H1 (cell line): Measurements from ENCODE around the gene COL5A1. TPM values are rescaled to one million over a fixed set of nuclear protein-coding genes. Genes with fewer than 3 reads are reported as not detected.

Source experiments
- CTCF ChIA-PET: fragments of 300-600 bp; sonication (Branson Sonifier 250); formaldehyde crosslinking; loops from one replicate; lab custom pipeline; 2021; ENCODE audit not compliant: partially characterized antibody; lab: Charles Lee
- POLR2A ChIA-PET: fragments of 300-600 bp; sonication (Branson Sonifier 250); formaldehyde crosslinking; loops from one replicate; lab custom pipeline; 2021; ENCODE audit warnings: inconsistent platforms; ENCODE audit not compliant: partially characterized antibody; lab: Charles Lee
- DNase-seq, 2 experiments: peaks; one replicate each; pipeline versions ENCODE4 v3.0.0 to v3.0.0-alpha.2; 2010 to 2022; ENCODE audit warnings: low spot score in 2 of 2, low read depth in 1 of 2, mixed read lengths in 1 of 2
- FAIRE-seq: peaks from 2 replicates; lab custom pipeline; 2011; peaks lifted over from hg19 to GRCh38; lab: Jason Lieb, UNC
- H2AFZ ChIP-seq: 2 replicates; pipeline ENCODE4 v1.8.1; 2012; ENCODE audit warnings: low read length, inconsistent platforms
- H2AK5ac ChIP-seq: 2 replicates; pipeline ENCODE4 v1.6.1; 2013; ENCODE audit warnings: low read depth, low read length
- H2BK120ac ChIP-seq: replicated peaks from 2 replicates; pipeline ENCODE3; 2013; ENCODE audit warnings: low read depth, low read length, inconsistent platforms
- H2BK12ac ChIP-seq: 2 replicates; pipeline ENCODE4 v1.6.1; 2013; ENCODE audit warnings: low read depth, low read length
- H2BK15ac ChIP-seq: 2 replicates; pipeline ENCODE4 v1.6.1; 2013; ENCODE audit warnings: low read length
- H2BK20ac ChIP-seq: 2 replicates; pipeline ENCODE4 v1.6.1; 2013; ENCODE audit warnings: low read length
- H2BK5ac ChIP-seq: 2 replicates; pipeline ENCODE4 v1.6.1; 2013; ENCODE audit warnings: low read depth, low read length
- H3K14ac ChIP-seq: 2 replicates; pipeline ENCODE4 v1.6.1; 2013; ENCODE audit warnings: inconsistent platforms; ENCODE audit not compliant: insufficient read length
- H3K18ac ChIP-seq: 2 replicates; pipeline ENCODE4 v1.6.1; 2013; ENCODE audit warnings: low read length; ENCODE audit errors: extremely low read depth
- H3K23ac ChIP-seq: 2 replicates; pipeline ENCODE4 v1.6.1; 2013; ENCODE audit warnings: inconsistent platforms; ENCODE audit not compliant: insufficient read length
- H3K23me2 ChIP-seq: 2 replicates; pipeline ENCODE4 v1.6.1; 2013; ENCODE audit warnings: low read depth, low read length
- H3K27ac ChIP-seq: 2 replicates; pipeline ENCODE4 v1.6.1; 2011; ENCODE audit warnings: low read depth, low read length, inconsistent platforms
- H3K27me3 ChIP-seq, 4 experiments: replicated peaks in 1 of 4; 1 replicate in 1 of 4; 2 replicates in 3 of 4; pipeline versions ENCODE4 v1.6.1 to v1.8.1; 2011 to 2013; ENCODE audit warnings: low read length in 3 of 4, mild to moderate bottlenecking in 3 of 4, inconsistent platforms in 2 of 4, mixed read lengths in 2 of 4, moderate library complexity in 1 of 4; ENCODE audit not compliant: control insufficient read depth in 3 of 4, insufficient read depth in 3 of 4; ENCODE audit errors: extremely low read depth in 1 of 4
- H3K36me3 ChIP-seq, 4 experiments: 2 replicates each; pipeline versions ENCODE4 v1.6.1 to v1.8.1; 2011 to 2013; ENCODE audit warnings: mild to moderate bottlenecking in 4 of 4, low read length in 3 of 4, moderate library complexity in 2 of 4, control low read depth in 1 of 4, inconsistent platforms in 1 of 4; ENCODE audit not compliant: insufficient read depth in 4 of 4, control insufficient read depth in 2 of 4
- H3K4ac ChIP-seq: replicated peaks from 2 replicates; pipeline ENCODE3; 2013; ENCODE audit warnings: low read length, low read depth, mixed read lengths, inconsistent platforms; ENCODE audit not compliant: insufficient read length
- H3K4me1 ChIP-seq, 4 experiments: replicated peaks in 1 of 4; 1 replicate in 1 of 4; 2 replicates in 3 of 4; pipeline versions ENCODE4 v1.6.1 to v1.8.1; 2011 to 2013; ENCODE audit warnings: low read length in 3 of 4, inconsistent platforms in 2 of 4, mixed read lengths in 1 of 4; ENCODE audit not compliant: insufficient read depth in 4 of 4, control insufficient read depth in 3 of 4
- H3K4me2 ChIP-seq, 2 experiments: 2 replicates each; pipeline versions ENCODE4 v1.6.1 to v1.8.1; 2011 to 2013; ENCODE audit warnings: low read depth in 2 of 2, low read length in 2 of 2, control low read depth in 1 of 2, inconsistent platforms in 1 of 2, mild to moderate bottlenecking in 1 of 2; ENCODE audit not compliant: insufficient read depth in 1 of 2
- H3K4me3 ChIP-seq, 4 experiments: fragments of 200-600, 300-600 bp in 1 of 4; sonication (generic), shearing (Covaris generic), sonication (Bioruptor Twin) in 1 of 4; 2 replicates each; pipeline versions ENCODE4 v1.5.1 to v1.8.1; 2011 to 2016; ENCODE audit warnings: low read length in 4 of 4, low read depth in 3 of 4, control low read depth in 2 of 4, inconsistent platforms in 2 of 4, mild to moderate bottlenecking in 2 of 4, mixed read lengths in 1 of 4, moderate library complexity in 1 of 4; ENCODE audit not compliant: insufficient read depth in 2 of 4; ENCODE audit errors: extremely low read depth in 1 of 4
- H3K56ac ChIP-seq: replicated peaks from 2 replicates; pipeline ENCODE3; 2013; ENCODE audit warnings: low read depth, mild to moderate bottlenecking, mixed read lengths, low read length, inconsistent platforms; ENCODE audit not compliant: insufficient read length
- H3K79me1 ChIP-seq: 2 replicates; pipeline ENCODE4 v1.6.1; 2013; ENCODE audit warnings: low read depth, low read length, control low read depth
- H3K79me2 ChIP-seq, 2 experiments: 2 replicates each; pipeline versions ENCODE4 v1.6.1 to v1.8.1; 2012 to 2013; ENCODE audit warnings: low read length in 2 of 2, mild to moderate bottlenecking in 2 of 2, inconsistent platforms in 1 of 2; ENCODE audit not compliant: insufficient read depth in 2 of 2, control insufficient read depth in 1 of 2
- H3K9ac ChIP-seq, 4 experiments: replicated peaks in 1 of 4; 1 replicate in 1 of 4; 2 replicates in 3 of 4; pipeline versions ENCODE4 v1.6.1 to v1.8.1; 2011 to 2013; ENCODE audit warnings: low read depth in 3 of 4, low read length in 3 of 4, control low read depth in 2 of 4, mild to moderate bottlenecking in 2 of 4, moderate library complexity in 2 of 4, inconsistent platforms in 1 of 4; ENCODE audit errors: extremely low read depth in 1 of 4
- H3K9me3 ChIP-seq, 2 experiments: 2 replicates each; pipeline versions ENCODE4 v1.6.1 to v1.8.1; 2012 to 2013; ENCODE audit warnings: mild to moderate bottlenecking in 2 of 2, moderate library complexity in 2 of 2, control low read depth in 1 of 2, inconsistent platforms in 1 of 2, low read depth in 1 of 2, low read length in 1 of 2, mixed read lengths in 1 of 2; ENCODE audit not compliant: insufficient read depth in 2 of 2
- H4K20me1 ChIP-seq, 2 experiments: replicated peaks in 1 of 2; 2 replicates each; pipeline versions ENCODE3 to v1.8.1; 2011 to 2013; ENCODE audit warnings: inconsistent platforms in 2 of 2, low read length in 2 of 2, mild to moderate bottlenecking in 1 of 2; ENCODE audit not compliant: insufficient read depth in 2 of 2, control insufficient read depth in 1 of 2
- H4K5ac ChIP-seq: 2 replicates; pipeline ENCODE4 v1.6.1; 2013; ENCODE audit warnings: low read length, low read depth, mixed read lengths, inconsistent platforms; ENCODE audit not compliant: insufficient read length
- H4K8ac ChIP-seq: 2 replicates; pipeline ENCODE4 v1.8.0; 2013; ENCODE audit warnings: mild to moderate bottlenecking, moderate library complexity, low read length, inconsistent platforms; ENCODE audit not compliant: insufficient read depth; ENCODE audit errors: extremely low read depth
- H4K91ac ChIP-seq: replicated peaks from 2 replicates; pipeline ENCODE3; 2013; ENCODE audit warnings: low read length, mixed read lengths, inconsistent platforms; ENCODE audit not compliant: insufficient read length
- CHD1 ChIP-seq: IDR thresholded peaks from 2 replicates; pipeline ENCODE4 v1.6.1; 2012; ENCODE audit warnings: low read depth, low read length, improper control_type of control experiment
- JUN ChIP-seq: IDR thresholded peaks from 2 replicates; pipeline ENCODE4 v1.6.1; 2011; ENCODE audit warnings: low read depth, mild to moderate bottlenecking, improper control_type of control experiment, low read length
- SRF ChIP-seq: IDR thresholded peaks from 2 replicates; pipeline ENCODE4 v1.6.1; 2011; ENCODE audit warnings: mild to moderate bottlenecking, low read depth, low read length, moderate library complexity
- WGBS, 2 experiments: shearing (Covaris generic) in 1 of 2; methylation state at CpG; one replicate each; pipeline versions ENCODE4 v1.1.6 to v1.1.7; 2013 to 2015; ENCODE audit warnings: low lambda C conversion rate in 2 of 2, mixed read lengths in 2 of 2, inconsistent platforms in 1 of 2, low coverage in 1 of 2, missing lambda C conversion rate in 1 of 2; ENCODE audit not compliant: insufficient replicate concordance in 2 of 2, insufficient coverage in 1 of 2, insufficient read length in 1 of 2; ENCODE audit errors: extremely low coverage in 1 of 2, missing lambda C conversion rate in 1 of 2; 5-methylcytosine and 5-hydroxymethylcytosine counted together
- polyA plus RNA-seq, 7 experiments: library from polyadenylated mRNA; depleted of rRNA in 3 of 7; stranded (reverse) in 5 of 7; unstranded in 2 of 7; fragments of >200 nt in 5 of 7; fragments of 200-250 nt in 2 of 7; gene quantifications; 1 replicate in 5 of 7; 2 replicates in 1 of 7; 4 replicates in 1 of 7; pipeline versions ENCODE4 v1.2.1 to v1.2.3, GENCODE V29; 2011 to 2013; ENCODE audit warnings: missing spikeins in 2 of 7, mixed read lengths in 2 of 7
- total RNA-seq: library from RNA; stranded (reverse); fragmentation: NEBNext Ultra II Directional; extraction: Animal tissue kit (Norgen Biotek cat#: 25700); gene quantifications from 2 replicates; pipeline ENCODE4 v1.2.1, GENCODE V29; 2021

The COL5A1 gene
- total and polyA plus RNA-seq, 2 of the 8 experiments (the other 6 are each of a cell fraction or from before 2014, with no cell fraction given), result 3.8 to 12.0 TPM

GRCh38 chr9:134793288-134794188, 151.9 kb downstream of the COL5A1 start:
- H4K20me1 ChIP-seq, result peaks cover 0 to 4% of the 10 kb centered on the region in 2 experiments

More at GRCh38 chr9:134793288-134794188, 151.9 kb downstream of the COL5A1 start:
- Histone ChIP-seq H3K9me3 (no peaks in the 10 kb centered on the region), H4K91ac (no peak overlapping the region), H3K4me1 (no peaks in the 10 kb centered on the region; a peak in 1 of 7 replicates), H3K36me3 (no peaks in the 10 kb centered on the region), H4K5ac (no peak overlapping the region), H4K8ac (no peak overlapping the region), H3K56ac (no peak overlapping the region), H2AFZ (no peak overlapping the region), H3K4me3 (no peak overlapping the region), H3K4ac (no peak overlapping the region), H3K27me3 (no peaks in the 10 kb centered on the region; a peak in 1 of 7 replicates), H3K18ac (no peak overlapping the region), H2BK12ac (no peak overlapping the region), H2BK15ac (no peak overlapping the region), H3K23ac (no peak overlapping the region), H3K4me2 (no peak overlapping the region), H2BK20ac (no peak overlapping the region), H2AK5ac (no peak overlapping the region), H3K79me2 (no peaks in the 10 kb centered on the region), H3K23me2 (peaks cover 6% of the 10 kb centered on the region; the same call in 1 of the 2 replicates)
- no peak for DNase-seq
- CTCF ChIA-PET, result interaction anchor here (1.4 to 3.1 kb wide), 2 partner anchors 11 to 15 kb away, joined by 3 to 16 read pairs; no protein-coding TSS in a partner anchor
- TF ChIP-seq CHD1 (no peak), SRF (no peak), JUN (no peak)
- TF ChIP-seq, all 59 proteins: peak for 0
- POLR2A ChIA-PET, result no interaction called here
- H3K27ac ChIP-seq, result no peak overlapping the region
- H3K9ac ChIP-seq, result no peak overlapping the region
- H3K79me1 ChIP-seq, result no peaks in the 10 kb centered on the region
- no peak overlapping the region for H2BK5ac ChIP-seq
- no peak for FAIRE-seq
- 93% methylated on average over 22 of the region's 23 CpGs; no CpG with 5 or more reads in 1 of the 2 experiments for WGBS, 2 experiments
- H2BK120ac ChIP-seq, result no peak overlapping the region
- no peak overlapping the region for H3K14ac ChIP-seq
